Activated effector memory CD4-positive, alpha-beta T cell treated with anti-CD3 and anti-CD28 coated beads, Interleukin-2, amount 50 U/mL, for 16 hours (primary cell): ENCODE data around the gene IL17C.

Experiments used
- DNase-seq: peaks from one replicate; pipeline ENCODE4 v3.0.0-alpha.2; 2020

Gene IL17C

GRCh38 chr16:88629835-88630234 lies 8.5 kb upstream of the IL17C start:
- DNase-seq = no peak

- DNase-seq = no peak
Observed at GRCh38 chr16:88630433-88630832, 7.9 kb upstream of the IL17C start.

DNA sequence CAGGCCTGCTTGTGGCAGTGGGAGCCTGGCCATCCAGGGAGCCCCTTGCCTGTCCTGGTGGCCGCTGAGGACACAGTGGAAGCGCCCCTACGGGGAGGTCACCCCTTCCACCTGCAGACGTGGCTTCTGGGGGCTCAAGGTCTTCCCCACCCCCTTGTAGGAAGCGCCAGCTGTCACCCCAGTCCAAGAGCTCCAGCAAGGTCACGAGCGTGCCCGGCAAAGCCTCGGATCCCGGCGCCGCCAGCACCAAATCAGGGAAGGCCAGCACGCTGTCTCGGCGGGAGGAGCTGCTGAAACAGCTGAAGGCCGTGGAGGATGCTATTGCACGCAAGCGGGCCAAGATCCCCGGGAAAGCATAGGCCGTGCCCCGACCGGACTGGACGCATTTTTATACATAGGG lies 7.4 kb upstream of the IL17C start:
- no peak for DNase-seq

- DNase-seq = no peak
Observed at GRCh38 chr16:88631384-88631783, 7.0 kb upstream of the IL17C start.

- no peak for DNase-seq
Observed at GRCh38 chr16:88631920-88632586, 6.3 kb upstream of the IL17C start.

DNA sequence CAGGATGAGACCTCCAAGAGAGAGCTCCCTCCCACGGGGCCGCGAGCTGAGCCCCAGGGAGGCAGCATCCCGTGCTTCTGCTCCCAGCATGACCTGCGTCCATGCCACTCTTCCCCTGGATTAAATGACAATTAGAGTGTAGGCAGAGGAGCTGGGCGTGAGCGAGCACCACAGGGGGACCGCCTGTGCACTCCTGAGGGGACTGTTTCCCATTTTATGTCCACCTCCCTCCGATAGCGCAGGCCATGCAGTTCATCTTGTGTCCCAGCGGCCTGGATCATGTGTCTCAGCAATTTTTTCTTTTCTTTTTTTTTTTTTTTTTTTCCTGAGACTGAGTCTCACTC lies 5.8 kb upstream of the IL17C start:
- no peak for DNase-seq

GRCh38 chr16:88633684-88634140 lies 4.7 kb upstream of the IL17C start:
- DNase-seq = peak; percentile 83

DNA sequence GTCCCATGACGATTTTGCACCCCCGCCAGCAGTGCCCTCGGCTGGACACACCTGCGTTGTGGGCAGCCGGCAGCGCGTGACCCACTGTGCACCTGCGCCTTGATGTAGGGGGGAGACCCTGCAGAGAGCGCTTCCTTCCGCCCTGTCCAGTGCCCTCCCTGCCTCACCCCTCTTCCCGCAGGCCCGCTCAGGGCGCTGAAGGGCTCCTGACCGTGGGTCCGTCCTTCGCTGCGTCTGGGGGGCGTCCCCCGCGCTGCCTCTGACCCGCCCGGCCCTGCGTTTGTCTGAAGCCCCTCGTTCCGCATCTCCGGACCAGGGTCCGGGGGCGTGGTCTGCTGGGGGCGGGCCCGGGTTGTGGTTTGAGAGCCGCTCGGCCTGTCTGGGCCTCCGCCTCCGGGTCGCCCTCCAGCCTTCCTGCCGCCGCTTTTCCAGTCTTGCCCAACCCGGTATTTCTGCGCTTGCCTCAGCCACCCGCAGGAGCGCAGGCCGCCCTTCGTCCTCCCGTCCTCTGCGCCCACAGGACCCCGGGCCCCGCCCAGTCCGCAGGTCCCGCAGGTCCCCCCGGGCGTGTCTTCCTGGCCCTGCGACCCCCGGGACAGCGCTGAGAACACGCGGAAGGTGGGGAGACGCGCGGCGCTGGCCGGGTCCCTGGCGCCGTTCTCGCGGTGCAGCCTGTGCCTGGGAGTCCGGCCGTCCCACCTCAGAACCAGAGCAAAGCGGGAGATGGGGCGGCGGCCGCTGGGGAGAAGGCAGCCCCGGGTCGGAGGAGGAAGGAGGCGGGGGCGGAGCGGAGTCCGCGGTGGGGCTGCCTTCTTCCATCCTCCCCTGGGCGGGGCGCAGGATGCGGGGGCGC lies 4.0 kb upstream of the IL17C start:
- peak; percentile 85 for DNase-seq

DNA sequence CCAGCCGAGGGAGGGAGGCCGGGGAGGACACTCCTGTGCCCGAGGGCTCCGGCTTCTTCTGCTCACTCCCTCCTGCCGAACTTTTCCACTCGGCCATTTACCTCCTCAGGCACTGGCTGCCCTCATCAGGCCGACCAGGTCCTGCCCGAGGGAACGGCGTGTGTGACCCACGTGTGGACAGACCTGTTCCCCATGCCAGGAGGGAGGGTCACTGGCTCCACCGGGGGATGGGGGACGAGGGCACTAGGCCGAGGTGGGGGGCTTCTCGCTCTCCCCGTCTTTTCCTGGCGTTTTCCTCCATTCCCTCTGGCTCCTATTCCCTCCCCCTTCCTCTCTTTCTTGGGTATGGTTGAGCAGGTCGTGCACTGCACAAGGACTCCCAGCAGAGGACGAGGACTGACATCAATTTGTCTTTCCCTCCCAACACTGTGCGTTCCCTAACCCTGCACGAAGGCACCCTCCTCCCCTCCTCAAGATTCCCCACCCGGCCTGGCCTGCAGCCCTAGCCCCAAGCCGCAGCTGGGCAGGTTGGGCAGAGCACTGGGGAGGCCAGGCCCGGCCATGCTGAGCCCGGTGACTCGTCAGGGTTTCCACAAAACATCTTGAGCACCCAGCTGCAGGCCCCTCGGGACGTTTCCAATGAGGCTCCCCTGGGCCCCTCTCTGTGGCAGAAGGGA lies 3.2 kb upstream of the IL17C start:
- no peak for DNase-seq

DNA sequence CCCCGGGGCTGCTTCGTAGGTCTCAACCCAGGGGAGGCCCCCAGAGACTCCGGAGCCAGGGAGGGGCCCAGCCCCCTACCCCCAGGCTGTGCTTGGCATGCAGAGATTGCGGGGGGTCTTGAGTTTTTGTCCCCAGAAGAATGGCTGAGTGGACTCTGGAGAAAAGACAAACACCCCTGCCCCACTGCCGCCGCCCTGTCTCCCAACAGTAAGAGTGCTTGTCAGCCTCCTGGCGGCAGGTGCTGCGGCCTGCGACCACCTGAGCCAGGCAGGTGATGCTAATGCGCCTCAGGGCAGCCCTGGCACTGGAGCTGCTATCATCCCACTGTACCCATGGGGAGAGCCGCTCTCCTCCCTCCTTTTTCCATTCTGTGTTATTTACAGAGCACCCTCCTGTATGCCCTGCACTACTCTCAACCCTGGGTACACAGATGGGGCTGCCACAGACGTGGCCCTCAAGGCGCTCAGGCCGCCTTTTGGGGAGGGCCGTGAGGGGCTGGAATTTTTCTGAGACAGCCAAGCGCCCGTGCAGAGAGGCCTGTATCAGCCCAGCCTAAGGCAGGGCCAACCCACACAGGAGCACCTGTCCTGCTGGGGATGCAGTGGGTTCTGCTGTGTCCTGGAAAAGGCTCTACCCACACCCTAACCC lies 2.6 kb upstream of the IL17C start:
- DNase-seq = no peak

- DNase-seq = no peak
Observed at GRCh38 chr16:88636488-88637265, 1.7 kb upstream of the IL17C start.

- DNase-seq = no peak
Observed at GRCh38 chr16:88639231-88640038, 1.1 kb downstream of the IL17C start.

GRCh38 chr16:88640039-88640495 lies 1.7 kb downstream of the IL17C start:
- no peak for DNase-seq

DNA sequence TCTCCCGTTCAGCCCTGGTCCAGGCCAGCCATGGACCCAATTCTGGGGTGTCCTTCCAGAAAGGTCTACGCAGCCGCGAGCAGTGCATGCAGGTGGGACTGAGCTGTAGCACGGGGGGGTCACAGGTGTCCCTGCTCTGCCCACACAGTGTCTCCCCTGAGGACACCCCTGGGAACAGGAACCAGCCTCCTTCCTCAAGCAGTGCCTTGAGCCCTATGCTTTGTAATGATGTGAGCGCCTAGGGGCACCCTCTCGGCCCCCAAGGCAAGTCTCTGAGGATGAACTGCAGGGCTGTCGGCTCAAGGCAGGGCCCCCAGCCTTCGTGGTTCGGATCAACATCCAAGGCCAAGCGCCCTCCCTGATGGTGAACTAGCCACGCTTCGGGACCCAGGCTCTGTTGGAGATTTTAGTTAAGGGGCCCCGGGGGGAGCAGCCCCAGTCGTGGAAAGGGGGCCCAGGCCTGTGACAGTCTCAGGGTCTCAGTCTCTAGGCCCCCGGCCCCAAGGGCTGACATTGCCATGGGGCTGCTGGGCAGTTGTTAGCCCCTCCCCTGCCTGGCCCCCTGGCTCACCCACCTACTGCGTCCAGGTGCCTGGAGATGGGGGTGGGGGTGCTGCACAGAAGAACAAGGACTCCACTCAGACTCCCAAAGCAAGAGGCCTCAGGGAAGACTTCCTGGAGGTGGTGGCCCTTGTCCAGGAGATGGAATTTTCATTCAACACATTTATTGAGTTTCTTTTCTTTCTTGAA lies 2.3 kb downstream of the IL17C start:
- DNase-seq = no peak

GRCh38 chr16:88642881-88643643 lies 4.7 kb downstream of the IL17C start:
- no peak for DNase-seq

- DNase-seq = no peak
Observed at GRCh38 chr16:88643644-88643932, 5.2 kb downstream of the IL17C start.

- no peak for DNase-seq
Observed at GRCh38 chr16:88645455-88645854, 7.1 kb downstream of the IL17C start.

DNA sequence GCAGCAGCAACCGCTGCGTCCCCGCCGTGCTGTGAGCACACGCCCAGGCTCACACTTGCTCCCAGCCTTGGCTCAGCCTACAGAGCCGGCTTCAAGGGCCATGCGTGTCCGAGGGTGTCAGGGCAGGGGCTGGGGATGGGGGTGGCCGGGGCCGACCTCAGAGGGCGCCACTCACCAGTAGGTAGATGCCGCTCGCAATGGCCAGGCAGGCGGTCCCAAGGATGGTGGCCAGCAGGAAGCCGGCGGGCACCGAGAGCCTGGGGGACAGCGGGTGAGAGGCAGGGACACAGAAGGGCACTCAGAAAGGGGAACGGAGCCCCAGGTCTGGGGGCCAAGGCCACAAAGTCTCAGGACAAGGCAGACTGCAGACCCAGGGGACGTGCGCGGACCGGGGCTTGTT lies 7.6 kb downstream of the IL17C start:
- no peak for DNase-seq

DNA sequence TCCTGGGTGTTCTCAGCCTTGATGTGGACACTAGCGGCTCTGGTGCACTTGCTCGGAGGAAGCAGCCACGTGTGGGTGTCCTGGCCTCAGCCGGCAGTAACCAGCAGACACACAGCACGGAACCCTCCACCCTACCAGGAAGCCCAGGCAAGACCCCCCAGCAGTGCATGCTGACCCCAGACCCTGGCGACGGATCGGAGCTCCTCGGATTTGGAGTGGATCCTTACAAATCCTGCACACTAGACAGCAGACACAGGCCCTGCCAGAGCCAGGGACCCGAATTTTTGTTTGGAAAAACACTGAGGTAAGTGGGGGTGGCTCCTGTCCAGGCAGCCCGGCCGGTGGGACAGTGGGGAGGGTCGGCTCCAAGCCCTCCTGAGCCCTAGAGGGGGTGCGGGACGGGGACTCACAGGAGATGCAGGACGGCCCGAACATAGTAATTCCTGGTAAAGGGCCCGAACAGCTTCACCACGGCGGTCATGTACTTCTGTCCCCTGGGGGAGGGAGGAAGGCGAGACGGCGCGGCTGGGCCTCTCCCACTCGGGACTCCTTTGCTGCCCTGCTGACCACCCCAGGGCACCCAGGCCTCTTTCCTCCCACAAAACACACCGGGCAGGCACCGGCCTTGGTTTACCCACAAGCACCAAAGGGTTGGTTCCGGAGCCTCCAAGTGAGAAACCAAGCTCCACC lies 8.1 kb downstream of the IL17C start:
- DNase-seq = no peak
